PC-9 (cell line): ENCODE measurements around the gene RFPL3.
A peak's percentile ranks its signal among the peaks of the same experiment; 100 is the strongest.

ENCODE experiments used
- CTCF ChIP-seq: fragments of 200-600 bp; sonication (generic); conservative IDR thresholded peaks from 2 replicates; pipeline ENCODE4 v1.6.1; 2017; ENCODE audit warnings: mixed run types, antibody characterized with exemption, mild to moderate bottlenecking, moderate library complexity
- EZH2 ChIP-seq: fragments of 200-600 bp; sonication (generic); IDR thresholded peaks from 2 replicates; pipeline ENCODE4 v1.8.0; 2017; ENCODE audit warnings: antibody characterized with exemption, low read depth

GRCh38 chr22:32389685-32390084, 32.0 kb downstream of the RFPL3 start:
- peak; percentile 55; the same call in 1 of the 2 replicates for TF ChIP-seq CTCF
- TF ChIP-seq EZH2, result no peak
